ENCODE measurements around the gene TRIM2.

GRCh38 chr4:153283260-153283659, 79.0 kb downstream of the TRIM2 start:
- TF ChIP-seq CTCF (IDR thresholded peaks at IDR 0.05) (no peak), POLR2A (IDR thresholded peaks at IDR 0.05) (no peak)

Measured in uterus (tissue), 2 donors.